Liver (tissue), 9 donors: ENCODE measurements around the gene ALKBH2. TPM values are rescaled to one million over a fixed set of nuclear protein-coding genes. Genes with fewer than 3 reads are reported as not detected.

ENCODE experiments used
- DNase-seq: peaks from one replicate; pipeline ENCODE4 v3.0.0-alpha.2; 2017; ENCODE audit warnings: low spot score
- H3K27ac ChIP-seq, 2 donors: one replicate each; pipeline ENCODE4 v1.7.0; 2013; ENCODE audit warnings: inconsistent platforms in 2 of 2, low read length in 2 of 2, control low read depth in 1 of 2, low read depth in 1 of 2, mild to moderate bottlenecking in 1 of 2
- H3K27me3 ChIP-seq, 4 donors: one replicate each; pipeline versions ENCODE4 v1.6.1 to v1.7.0; 2013; ENCODE audit warnings: low read length in 3 of 4, inconsistent platforms in 1 of 4, mild to moderate bottlenecking in 1 of 4, moderate library complexity in 1 of 4; ENCODE audit not compliant: control insufficient read depth in 4 of 4, insufficient read depth in 4 of 4
- H3K36me3 ChIP-seq, 4 donors: one replicate each; pipeline versions ENCODE4 v1.6.1 to v1.7.0; 2013; ENCODE audit warnings: low read length in 3 of 4, mild to moderate bottlenecking in 3 of 4, low read depth in 1 of 4, moderate library complexity in 1 of 4; ENCODE audit not compliant: control insufficient read depth in 4 of 4, insufficient read depth in 3 of 4
- H3K4me1 ChIP-seq, 4 donors: one replicate each; pipeline versions ENCODE4 v1.6.1 to v1.7.0; 2013; ENCODE audit warnings: low read length in 3 of 4, mild to moderate bottlenecking in 3 of 4, moderate library complexity in 1 of 4; ENCODE audit not compliant: control insufficient read depth in 4 of 4, insufficient read depth in 4 of 4
- H3K4me3 ChIP-seq, 3 donors: one replicate each; pipeline versions ENCODE4 v1.6.1 to v1.7.0; 2013; ENCODE audit warnings: low read length in 3 of 3, control low read depth in 1 of 3, low read depth in 1 of 3, mild to moderate bottlenecking in 1 of 3
- H3K9ac ChIP-seq, 2 donors: one replicate each; pipeline ENCODE4 v1.7.0; 2013; ENCODE audit warnings: low read length in 2 of 2, mild to moderate bottlenecking in 2 of 2, moderate library complexity in 2 of 2, control low read depth in 1 of 2, low read depth in 1 of 2
- H3K9me3 ChIP-seq, 4 donors: one replicate each; pipeline versions ENCODE4 v1.6.1 to v1.7.0; 2013; ENCODE audit warnings: low read length in 3 of 4; ENCODE audit not compliant: control insufficient read depth in 4 of 4
- EGR1 ChIP-seq, 2 donors: IDR thresholded peaks; 2 replicates each; pipeline ENCODE4 v1.6.1; 2016 to 2018; ENCODE audit warnings: antibody characterized with exemption in 2 of 2, low read depth in 2 of 2
- FOXA1 ChIP-seq: IDR thresholded peaks from 2 replicates; pipeline ENCODE4 v1.6.1; 2016; ENCODE audit warnings: antibody characterized with exemption
- FOXA2 ChIP-seq: IDR thresholded peaks from 2 replicates; pipeline ENCODE4 v1.6.1; 2016; ENCODE audit warnings: antibody characterized with exemption
- GABPA ChIP-seq, 2 donors: IDR thresholded peaks in 1 of 2; conservative IDR thresholded peaks in 1 of 2; 2 replicates each; pipeline ENCODE4 v1.6.1; 2016; ENCODE audit warnings: antibody characterized with exemption in 2 of 2, mild to moderate bottlenecking in 1 of 2, moderate library complexity in 1 of 2
- HNF4A ChIP-seq, 2 donors: conservative IDR thresholded peaks; 2 replicates each; pipeline ENCODE4 v1.6.1; 2016; ENCODE audit warnings: antibody characterized with exemption in 2 of 2, mild to moderate bottlenecking in 2 of 2
- HNF4G ChIP-seq: IDR thresholded peaks from 2 replicates; pipeline ENCODE4 v1.6.1; 2016; ENCODE audit warnings: antibody characterized with exemption
- JUND ChIP-seq, 2 donors: IDR thresholded peaks; 2 replicates each; pipeline ENCODE4 v1.6.1; 2016; ENCODE audit warnings: antibody characterized with exemption in 2 of 2
- NR2F2 ChIP-seq: IDR thresholded peaks from 2 replicates; pipeline ENCODE4 v1.6.1; 2016; ENCODE audit warnings: antibody characterized with exemption
- RAD21 ChIP-seq, 2 donors: IDR thresholded peaks; 2 replicates each; pipeline ENCODE4 v1.6.1; 2016; ENCODE audit warnings: antibody characterized with exemption in 2 of 2, mild to moderate bottlenecking in 2 of 2
- RXRA ChIP-seq, 2 donors: IDR thresholded peaks; 2 replicates each; pipeline ENCODE4 v1.6.1; 2017 to 2018; ENCODE audit warnings: antibody characterized with exemption in 2 of 2, mild to moderate bottlenecking in 1 of 2
- SP1 ChIP-seq: IDR thresholded peaks from 2 replicates; pipeline ENCODE4 v1.6.1; 2018; ENCODE audit warnings: antibody characterized with exemption, mild to moderate bottlenecking
- TAF1 ChIP-seq: conservative IDR thresholded peaks from 2 replicates; pipeline ENCODE4 v1.6.1; 2016; ENCODE audit warnings: antibody characterized with exemption, mild to moderate bottlenecking
- YY1 ChIP-seq: IDR thresholded peaks from 2 replicates; pipeline ENCODE4 v1.6.1; 2016; ENCODE audit warnings: antibody characterized with exemption, mild to moderate bottlenecking
- WGBS: extraction: QIAGEN DNeasy Blood & Tissue Kit; methylation state at CpG from one replicate; pipeline ENCODE4 v1.1.7; 2013; 5-methylcytosine and 5-hydroxymethylcytosine counted together
- polyA plus RNA-seq, 2 donors: library from polyadenylated mRNA; stranded (reverse) in 1 of 2; unstranded in 1 of 2; fragments of 200-250 nt in 1 of 2; fragments of >200 nt in 1 of 2; fragmentation: Nextera tagmentation in 1 of 2; extraction: Ambion mirVana in 1 of 2; gene quantifications; one replicate each; pipeline versions ENCODE4 v1.2.1 to v1.2.3, GENCODE V29; 2013 to 2015
- total RNA-seq, 2 donors: library from RNA; depleted of rRNA; stranded (reverse); fragments of >200 nt; gene quantifications; one replicate each; pipeline ENCODE4 v1.2.3, GENCODE V29; 2014
- TF ChIP-seq, protein P1 (sequence below): fragments of 150-350 bp; IDR thresholded peaks from 2 replicates; pipeline ENCODE4 v1.5.1; 2017; ENCODE audit warnings: improper control_type of control experiment, low read depth, low read length; ENCODE audit not compliant: missing input control
- TF ChIP-seq, protein P2 (sequence below): IDR thresholded peaks from 2 replicates; pipeline ENCODE4 v1.6.1; 2016; ENCODE audit warnings: antibody characterized with exemption
- TF ChIP-seq, protein P3 (sequence below): IDR thresholded peaks from 2 replicates; pipeline ENCODE4 v1.6.1; 2016; ENCODE audit warnings: antibody characterized with exemption
- TF ChIP-seq, protein P4 (sequence below): IDR thresholded peaks from 2 replicates; pipeline ENCODE4 v1.6.1; 2016; ENCODE audit warnings: antibody characterized with exemption
- TF ChIP-seq, protein P5 (sequence below): IDR thresholded peaks from 2 replicates; pipeline ENCODE4 v1.6.1; 2016; ENCODE audit warnings: antibody characterized with exemption, mild to moderate bottlenecking
- donor health status: healthy.
- donor health status: healthy.
- donor health status: healthy.
- donor health status: healthy.
- donor health status: healthy.

The ALKBH2 gene
- total RNA-seq = 10 to 100 TPM in 1 of 2 donors, 1 to 10 TPM in 1; 6.8 to 24.2 TPM
- 10 to 100 TPM; 15.7 to 24.7 TPM for polyA plus RNA-seq

DNA sequence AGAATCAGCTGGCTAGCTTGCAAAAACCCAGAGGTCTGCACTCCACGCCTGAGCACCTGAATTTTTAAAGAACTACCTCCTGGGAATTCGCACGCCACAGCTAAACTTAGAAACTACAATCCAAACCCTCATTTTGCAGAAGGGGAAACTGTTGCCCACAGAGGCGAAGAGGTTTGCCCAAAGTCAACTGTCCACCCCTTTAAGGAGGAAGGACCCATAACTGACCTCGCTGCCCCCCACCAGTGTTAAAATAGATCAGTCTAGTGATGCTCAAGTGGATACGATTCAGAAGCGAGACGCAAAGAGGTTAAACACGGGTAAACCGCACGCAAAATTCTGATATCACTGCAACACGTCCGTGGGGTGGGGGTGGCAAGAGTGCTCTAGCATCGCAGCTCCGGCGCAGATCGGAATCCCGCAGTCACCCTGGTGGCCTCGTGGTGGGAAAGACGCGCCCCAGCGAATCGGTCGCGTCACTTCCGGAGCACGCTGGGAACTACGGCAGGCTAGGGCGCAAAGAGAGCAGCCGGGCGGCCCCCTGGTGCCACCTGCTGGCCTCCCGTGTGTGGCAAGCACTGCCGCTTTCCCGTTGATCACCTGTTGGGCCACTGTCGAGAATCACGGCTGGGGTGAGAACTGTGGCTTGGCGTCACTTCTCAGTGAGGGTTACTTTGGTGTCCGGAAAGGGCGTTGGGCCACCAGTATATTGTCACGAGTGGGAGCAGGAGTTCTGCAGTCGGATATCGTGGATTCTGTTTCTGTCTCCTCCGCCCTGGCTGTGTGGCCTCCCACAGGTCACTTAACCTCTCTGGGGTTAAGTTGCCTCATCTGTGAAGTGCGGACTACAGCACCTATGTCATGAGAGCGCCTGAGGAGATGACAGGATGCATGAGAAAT lies at the start of gene ALKBH2:
Gene ALKBH2 (minus strand): TSS at position 451 of the 897 bp plus-strand sequence. CDS start 686 bp downstream, outside the sequence.
- TF ChIP-seq SP1 = peak; percentile 58
- TF ChIP-seq HNF4A (conservative IDR thresholded peaks at IDR 0.05) = peak in 1 of 2 donors; percentile 8
- TF ChIP-seq JUND (IDR thresholded peaks at IDR 0.05) = no peak
- no peak for TF ChIP-seq FOXA1
- peak; percentile 73 to 77 for TF ChIP-seq RXRA (IDR thresholded peaks at IDR 0.05)
- no peak for TF ChIP-seq FOXA2
- no peak for TF ChIP-seq TAF1
- TF ChIP-seq, protein P1, sequence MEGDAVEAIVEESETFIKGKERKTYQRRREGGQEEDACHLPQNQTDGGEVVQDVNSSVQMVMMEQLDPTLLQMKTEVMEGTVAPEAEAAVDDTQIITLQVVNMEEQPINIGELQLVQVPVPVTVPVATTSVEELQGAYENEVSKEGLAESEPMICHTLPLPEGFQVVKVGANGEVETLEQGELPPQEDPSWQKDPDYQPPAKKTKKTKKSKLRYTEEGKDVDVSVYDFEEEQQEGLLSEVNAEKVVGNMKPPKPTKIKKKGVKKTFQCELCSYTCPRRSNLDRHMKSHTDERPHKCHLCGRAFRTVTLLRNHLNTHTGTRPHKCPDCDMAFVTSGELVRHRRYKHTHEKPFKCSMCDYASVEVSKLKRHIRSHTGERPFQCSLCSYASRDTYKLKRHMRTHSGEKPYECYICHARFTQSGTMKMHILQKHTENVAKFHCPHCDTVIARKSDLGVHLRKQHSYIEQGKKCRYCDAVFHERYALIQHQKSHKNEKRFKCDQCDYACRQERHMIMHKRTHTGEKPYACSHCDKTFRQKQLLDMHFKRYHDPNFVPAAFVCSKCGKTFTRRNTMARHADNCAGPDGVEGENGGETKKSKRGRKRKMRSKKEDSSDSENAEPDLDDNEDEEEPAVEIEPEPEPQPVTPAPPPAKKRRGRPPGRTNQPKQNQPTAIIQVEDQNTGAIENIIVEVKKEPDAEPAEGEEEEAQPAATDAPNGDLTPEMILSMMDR = peak; percentile 98
- TF ChIP-seq, protein P2, sequence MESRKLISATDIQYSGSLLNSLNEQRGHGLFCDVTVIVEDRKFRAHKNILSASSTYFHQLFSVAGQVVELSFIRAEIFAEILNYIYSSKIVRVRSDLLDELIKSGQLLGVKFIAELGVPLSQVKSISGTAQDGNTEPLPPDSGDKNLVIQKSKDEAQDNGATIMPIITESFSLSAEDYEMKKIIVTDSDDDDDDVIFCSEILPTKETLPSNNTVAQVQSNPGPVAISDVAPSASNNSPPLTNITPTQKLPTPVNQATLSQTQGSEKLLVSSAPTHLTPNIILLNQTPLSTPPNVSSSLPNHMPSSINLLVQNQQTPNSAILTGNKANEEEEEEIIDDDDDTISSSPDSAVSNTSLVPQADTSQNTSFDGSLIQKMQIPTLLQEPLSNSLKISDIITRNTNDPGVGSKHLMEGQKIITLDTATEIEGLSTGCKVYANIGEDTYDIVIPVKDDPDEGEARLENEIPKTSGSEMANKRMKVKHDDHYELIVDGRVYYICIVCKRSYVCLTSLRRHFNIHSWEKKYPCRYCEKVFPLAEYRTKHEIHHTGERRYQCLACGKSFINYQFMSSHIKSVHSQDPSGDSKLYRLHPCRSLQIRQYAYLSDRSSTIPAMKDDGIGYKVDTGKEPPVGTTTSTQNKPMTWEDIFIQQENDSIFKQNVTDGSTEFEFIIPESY = peak; percentile 88
- TF ChIP-seq, protein P3, sequence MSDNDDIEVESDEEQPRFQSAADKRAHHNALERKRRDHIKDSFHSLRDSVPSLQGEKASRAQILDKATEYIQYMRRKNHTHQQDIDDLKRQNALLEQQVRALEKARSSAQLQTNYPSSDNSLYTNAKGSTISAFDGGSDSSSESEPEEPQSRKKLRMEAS = peak; percentile 97
- no peak for TF ChIP-seq HNF4G
- TF ChIP-seq, protein P4, sequence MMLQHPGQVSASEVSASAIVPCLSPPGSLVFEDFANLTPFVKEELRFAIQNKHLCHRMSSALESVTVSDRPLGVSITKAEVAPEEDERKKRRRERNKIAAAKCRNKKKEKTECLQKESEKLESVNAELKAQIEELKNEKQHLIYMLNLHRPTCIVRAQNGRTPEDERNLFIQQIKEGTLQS = no peak
- TF ChIP-seq NR2F2 = peak; percentile 61
- TF ChIP-seq, protein P5, sequence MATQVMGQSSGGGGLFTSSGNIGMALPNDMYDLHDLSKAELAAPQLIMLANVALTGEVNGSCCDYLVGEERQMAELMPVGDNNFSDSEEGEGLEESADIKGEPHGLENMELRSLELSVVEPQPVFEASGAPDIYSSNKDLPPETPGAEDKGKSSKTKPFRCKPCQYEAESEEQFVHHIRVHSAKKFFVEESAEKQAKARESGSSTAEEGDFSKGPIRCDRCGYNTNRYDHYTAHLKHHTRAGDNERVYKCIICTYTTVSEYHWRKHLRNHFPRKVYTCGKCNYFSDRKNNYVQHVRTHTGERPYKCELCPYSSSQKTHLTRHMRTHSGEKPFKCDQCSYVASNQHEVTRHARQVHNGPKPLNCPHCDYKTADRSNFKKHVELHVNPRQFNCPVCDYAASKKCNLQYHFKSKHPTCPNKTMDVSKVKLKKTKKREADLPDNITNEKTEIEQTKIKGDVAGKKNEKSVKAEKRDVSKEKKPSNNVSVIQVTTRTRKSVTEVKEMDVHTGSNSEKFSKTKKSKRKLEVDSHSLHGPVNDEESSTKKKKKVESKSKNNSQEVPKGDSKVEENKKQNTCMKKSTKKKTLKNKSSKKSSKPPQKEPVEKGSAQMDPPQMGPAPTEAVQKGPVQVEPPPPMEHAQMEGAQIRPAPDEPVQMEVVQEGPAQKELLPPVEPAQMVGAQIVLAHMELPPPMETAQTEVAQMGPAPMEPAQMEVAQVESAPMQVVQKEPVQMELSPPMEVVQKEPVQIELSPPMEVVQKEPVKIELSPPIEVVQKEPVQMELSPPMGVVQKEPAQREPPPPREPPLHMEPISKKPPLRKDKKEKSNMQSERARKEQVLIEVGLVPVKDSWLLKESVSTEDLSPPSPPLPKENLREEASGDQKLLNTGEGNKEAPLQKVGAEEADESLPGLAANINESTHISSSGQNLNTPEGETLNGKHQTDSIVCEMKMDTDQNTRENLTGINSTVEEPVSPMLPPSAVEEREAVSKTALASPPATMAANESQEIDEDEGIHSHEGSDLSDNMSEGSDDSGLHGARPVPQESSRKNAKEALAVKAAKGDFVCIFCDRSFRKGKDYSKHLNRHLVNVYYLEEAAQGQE = no peak
- TF ChIP-seq EGR1 (IDR thresholded peaks at IDR 0.05; ENCODE audit: low read depth in 2 of 2) = no peak
- peak; percentile 99 to 100 for TF ChIP-seq RAD21 (IDR thresholded peaks at IDR 0.05)
- TF ChIP-seq YY1 = no peak
- TF ChIP-seq GABPA (IDR thresholded peaks at IDR 0.05 in 1 of 2, conservative IDR thresholded peaks at IDR 0.05 in 1 of 2) = peak; percentile 76 to 93
- peak within 1 kb of the TSS; percentile 52 to 77 (median 68) for H3K4me3 ChIP-seq
- no peaks in the 10 kb centered on the region for H3K27me3 ChIP-seq
- no peaks in the 10 kb centered on the region for H3K9me3 ChIP-seq
- peak within 1 kb of the TSS; percentile 75 to 82 for H3K9ac ChIP-seq
- 6% methylated on average over 45 of the region's 45 CpGs for WGBS
- H3K27ac ChIP-seq = peak within 1 kb of the TSS; percentile 82 to 89
- H3K36me3 ChIP-seq = peaks cover 0 to 3% (median under 1%) of the 10 kb centered on the region in 4 donors
- H3K4me1 ChIP-seq = peaks cover 7 to 53% (median 37%) of the 10 kb centered on the region in 4 donors
- peak; percentile 93 for DNase-seq
